GM20431 (cell line): Measurements from ENCODE around the gene SCN8A.

Experiments
- in situ Hi-C: fragments of 300-500 bp; cut with MseI, MboI; formaldehyde crosslinking; loops from one replicate; pipeline ENCODE4 v1.15.0; 2020; ENCODE audit warnings: low sequenced_read_pairs; ENCODE audit not compliant: unreplicated experiment

The SCN8A gene

DNA sequence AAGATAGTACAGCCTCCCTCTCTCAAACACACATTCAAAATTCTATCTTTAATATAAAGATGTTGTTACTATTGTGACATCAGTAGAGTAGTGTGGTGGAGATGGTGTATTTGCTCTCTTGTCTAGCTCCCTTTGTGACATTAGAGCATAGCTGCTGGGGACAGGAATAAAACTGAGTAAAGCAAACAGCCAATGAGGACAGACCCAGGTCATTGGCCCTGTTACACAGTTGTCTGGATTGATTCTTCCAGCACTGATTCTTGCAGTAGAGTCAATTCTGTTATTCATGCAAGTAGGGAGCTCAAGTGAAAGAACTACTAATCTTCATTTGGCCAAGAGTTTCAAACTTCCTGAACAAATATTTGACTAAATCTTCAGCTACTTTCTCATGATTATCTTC lies 72.4 kb downstream of the SCN8A start:
- in situ Hi-C loops: no loop called here

DNA sequence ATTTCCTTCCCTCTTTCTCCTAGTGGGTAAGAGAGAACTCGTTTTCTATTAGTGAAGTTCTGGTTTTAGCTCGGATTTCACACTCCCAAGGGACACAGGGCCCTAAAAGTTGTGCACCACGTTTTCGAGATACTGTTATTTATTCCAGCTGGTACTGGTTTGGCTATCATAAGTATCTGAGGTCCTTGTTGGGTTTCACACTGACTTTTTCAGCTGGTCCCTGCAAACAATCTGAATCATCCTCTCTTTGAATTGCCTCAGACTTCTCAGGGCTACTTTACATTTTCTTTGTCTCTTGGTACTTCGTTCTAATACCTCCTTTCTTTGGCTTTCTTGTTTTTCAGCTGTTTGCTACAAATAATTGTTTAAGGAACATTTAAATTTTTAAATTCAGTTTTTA lies 75.7 kb downstream of the SCN8A start:
- in situ Hi-C loops: no loop called here

DNA sequence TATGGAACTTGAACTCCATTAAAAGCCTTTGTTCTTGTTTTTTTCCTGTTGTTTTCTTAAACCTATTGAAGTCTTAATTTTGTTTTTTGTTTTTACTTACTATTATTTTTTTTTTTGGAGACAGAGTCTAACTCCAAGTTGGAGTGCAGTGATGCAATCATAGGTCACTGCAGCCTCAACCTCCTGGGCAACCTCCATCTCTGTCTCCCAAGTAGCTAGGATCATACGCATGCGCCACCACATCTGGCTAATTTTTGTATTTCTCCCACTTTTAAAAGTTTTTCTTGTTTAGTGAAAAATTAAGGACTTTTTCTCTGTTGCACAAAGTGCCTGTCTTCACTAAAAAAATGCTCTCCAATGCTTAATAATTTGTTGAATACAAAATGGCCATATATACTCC lies 76.2 kb downstream of the SCN8A start:
- in situ Hi-C loops: no loop called here

DNA sequence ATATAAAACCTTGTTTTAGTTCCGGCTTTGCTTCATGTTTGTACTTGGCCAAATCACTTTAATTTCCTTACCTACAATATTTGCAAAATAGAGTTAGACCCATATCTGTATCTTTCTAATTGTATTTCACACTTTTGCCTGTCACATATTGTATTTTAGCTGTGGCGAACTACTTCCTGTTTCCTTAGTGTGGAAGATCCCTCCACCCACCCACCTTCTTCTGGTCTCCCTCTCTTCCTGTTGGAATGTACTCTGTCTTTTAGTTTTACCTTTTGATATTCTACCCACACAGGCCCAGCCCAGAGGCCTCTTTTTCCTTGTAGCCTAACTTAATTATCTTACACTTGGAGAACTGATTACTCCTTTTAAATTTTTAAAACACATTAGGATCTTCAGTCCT lies 78.2 kb downstream of the SCN8A start:
- in situ Hi-C loops: no loop called here

DNA sequence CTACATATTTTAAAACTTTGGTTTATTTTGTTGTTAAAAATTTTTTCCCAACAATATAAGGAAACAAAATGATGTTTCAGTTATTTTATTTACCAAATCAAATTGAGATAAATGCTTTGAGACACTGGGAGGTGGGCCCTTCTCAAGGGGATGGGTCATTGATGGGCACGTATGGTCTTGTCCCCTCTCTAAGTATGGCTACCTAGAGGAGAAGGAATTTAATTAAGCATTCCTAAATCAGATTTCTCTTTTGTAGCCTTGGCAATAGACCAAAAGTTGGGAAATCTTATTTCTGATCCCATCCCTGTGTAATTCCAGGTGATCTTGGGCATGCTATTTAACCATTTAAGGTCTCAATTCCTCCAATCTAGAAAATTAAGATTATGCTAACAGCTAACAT lies 79.0 kb downstream of the SCN8A start:
- in situ Hi-C loops: no loop called here

DNA sequence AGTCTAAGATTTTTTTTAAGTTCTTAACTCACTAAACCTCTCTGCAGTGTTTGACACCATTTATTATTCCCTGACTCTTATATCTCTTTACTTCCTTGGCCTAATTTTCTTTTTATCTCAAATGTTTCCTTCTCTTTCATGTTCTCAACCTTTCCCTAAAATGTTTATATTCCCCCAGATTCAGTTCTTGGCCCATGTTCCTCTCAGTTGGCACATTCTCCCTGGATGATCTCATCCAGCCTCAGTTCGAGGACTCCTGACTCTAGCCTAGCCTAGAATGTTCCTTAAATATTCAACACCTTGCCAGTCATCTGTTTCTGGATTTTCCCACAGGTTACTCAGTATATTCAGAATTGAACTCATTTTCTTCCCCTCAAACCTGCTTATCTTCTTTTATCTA lies 81.3 kb downstream of the SCN8A start:
- in situ Hi-C loops: no loop called here

DNA sequence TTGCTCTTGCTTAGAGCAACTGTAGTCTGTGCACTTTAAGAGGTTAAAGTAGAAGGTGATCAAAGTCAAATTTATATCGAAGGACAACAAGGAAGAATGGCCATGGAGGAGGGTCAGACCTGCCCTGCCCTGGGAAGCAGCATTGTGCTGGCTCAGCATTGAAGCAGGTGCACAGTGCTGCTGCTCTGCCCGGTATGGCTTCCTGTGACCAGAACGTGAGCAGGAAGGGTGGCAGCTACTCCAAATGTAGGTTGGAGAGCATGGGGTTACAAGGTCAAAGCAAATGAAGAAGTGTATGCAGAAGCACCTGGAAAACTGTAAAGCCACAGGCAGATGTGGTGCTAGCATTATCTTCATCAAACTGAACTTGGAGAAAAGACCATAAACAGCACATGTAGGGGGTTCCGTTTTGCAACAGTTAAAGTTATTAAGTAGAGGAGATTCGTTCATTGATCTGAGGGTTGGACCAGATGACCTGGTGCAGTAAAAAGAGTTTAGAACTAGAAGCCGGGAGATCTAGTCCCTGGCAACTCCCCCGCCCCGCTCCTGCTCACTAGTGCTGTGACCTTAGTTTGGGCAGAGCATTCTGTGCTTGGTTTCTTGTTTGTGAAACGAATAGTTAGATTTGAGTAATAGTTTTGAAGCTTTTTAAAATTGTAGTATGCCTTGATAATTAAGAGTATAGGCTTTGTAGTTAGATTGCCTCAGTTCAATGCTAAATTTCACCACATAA lies 84.2 kb downstream of the SCN8A start:
- in situ Hi-C loops: no loop called here

DNA sequence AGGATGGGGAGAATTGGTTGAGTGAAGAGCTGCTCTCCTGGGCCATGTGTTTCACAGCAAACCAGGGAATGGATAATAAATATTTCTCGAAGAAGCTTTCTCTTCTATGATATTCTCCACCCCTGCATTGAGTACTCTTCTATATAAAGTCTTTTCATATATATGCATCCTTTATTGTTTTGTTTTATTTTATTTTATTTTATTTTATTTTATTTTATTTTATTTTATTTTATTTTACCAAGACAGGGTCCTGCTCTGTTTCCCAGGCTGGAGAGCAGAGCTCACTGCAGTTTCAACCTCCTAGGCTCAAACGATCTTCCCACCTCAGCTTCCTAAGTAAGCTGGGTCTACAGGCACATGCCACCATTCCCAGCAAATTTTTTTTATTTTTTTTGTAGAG lies 85.8 kb downstream of the SCN8A start:
- in situ Hi-C loops: no loop called here

DNA sequence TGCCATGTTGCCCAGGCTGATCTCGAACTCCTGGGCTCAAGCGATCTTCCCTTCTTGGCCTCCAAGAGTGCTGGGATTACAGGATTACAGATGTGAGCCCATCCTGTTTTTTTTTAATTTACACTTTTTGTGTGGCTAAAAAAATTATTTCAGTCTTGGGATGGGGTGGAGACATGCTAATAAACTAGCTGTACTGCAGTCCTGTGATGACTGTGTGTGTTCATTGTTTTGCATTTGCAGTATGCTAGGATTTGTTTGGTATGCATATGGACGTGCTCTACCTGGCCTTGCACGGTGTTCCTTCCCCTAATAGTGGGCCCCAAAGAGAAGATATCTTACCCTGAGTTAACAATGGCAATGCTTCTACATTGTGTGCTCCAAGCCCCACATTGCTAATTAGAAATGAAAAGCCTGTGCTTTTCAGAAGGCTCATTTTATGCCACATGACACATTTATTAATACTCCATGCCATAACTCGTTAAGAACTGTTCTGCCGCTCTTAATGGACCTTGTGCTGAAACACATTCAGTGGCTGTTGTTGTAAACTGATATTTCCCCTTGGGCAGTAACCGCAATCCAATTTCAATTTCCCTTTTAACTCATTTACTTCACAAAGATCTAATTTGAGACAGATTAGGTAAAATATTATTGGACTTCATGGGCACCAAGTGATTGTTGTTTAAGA lies 86.4 kb downstream of the SCN8A start:
- in situ Hi-C loops: no loop called here

DNA sequence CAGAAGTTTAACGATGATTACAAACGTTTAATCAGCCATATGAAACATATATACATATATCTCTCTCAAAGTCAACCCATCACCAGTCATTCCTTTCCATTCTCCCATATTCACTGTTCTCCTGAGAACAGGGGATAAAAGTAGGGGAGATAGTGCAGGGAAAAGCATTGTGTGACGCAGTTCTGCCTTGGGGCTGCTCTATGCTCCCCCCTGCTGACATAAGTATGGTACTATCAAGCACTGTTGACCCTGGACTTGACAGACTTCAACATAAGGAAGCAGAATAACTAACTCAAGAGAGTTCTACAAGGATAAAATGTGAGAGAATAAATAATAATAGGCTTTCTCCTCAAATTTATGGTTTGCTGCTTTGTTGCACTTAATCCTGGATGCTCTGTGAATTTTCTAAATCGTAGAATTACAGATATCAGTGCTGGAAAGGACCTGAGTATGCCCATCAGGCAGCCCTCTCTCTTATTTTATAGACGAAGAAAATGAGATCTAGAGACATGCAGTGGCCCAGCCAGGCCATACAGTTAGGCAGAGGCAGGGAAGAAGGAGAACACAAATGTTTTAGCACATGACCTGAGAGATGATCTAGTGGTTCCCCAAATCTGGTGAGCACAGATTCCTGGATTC lies 87.2 kb downstream of the SCN8A start:
- in situ Hi-C loops: no loop called here

DNA sequence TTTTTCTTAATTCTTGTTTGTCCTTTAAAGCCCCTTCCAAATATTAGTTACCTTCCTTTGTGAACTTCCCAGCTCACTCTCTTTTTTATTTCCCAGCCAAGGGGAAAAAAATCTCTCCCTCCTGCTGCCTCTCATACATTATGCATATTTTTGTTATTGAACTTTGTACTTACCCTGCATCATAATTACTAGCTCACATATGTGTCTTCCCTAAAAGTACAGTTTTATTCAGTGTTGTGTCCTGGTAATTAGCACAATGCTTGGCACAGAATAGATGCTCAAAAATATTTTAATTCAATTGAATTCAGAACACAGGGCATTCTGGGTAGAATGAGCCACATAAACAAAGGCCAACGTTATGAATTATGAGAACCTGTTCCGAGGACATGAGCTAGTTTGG lies 91.9 kb downstream of the SCN8A start:
- in situ Hi-C loops: no loop called here

DNA sequence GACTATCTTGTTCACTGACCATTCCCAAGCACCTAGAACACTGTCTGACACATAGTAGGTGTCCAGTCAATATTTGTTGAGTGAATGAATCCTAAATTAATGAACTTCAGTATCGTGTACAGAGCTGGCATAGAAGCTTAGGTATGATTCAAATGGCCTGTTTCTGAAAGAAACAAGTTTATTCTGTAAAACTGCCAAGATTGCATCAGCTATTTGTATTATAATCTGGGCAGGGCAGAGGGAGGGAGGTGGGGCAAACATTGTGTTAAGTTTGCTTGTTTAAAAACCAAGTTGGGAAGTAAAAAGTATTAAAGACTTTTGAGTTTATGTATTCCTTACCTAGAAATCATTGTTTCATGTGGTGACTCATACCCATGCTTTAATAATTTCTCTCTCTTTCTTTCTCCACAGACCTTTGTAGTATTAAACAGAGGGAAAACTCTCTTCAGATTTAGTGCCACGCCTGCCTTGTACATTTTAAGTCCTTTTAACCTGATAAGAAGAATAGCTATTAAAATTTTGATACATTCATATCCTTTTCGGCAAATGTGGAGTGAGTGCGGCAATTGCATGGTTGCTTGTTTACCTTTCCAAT lies 92.8 kb downstream of the SCN8A start:
- in situ Hi-C loops: no loop called here

DNA sequence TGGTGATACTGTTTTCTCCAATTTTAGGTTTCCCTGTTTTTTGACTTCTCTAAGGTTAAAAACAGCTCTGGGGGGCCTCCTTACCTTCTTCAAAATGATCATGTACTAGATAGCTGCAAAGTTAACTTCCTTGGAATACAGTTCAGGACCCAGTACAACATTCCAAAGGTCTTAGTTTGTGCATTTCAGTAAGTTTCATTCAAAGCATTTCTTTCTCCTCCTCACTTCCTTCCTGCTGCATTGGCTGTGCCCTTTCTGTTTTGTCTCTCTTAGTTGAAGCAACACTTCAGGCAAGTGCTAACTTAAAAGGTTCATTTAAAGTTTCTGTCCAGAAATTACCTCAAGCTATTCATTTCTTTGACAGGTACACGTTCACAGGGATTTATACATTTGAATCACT lies 95.7 kb downstream of the SCN8A start:
- in situ Hi-C loops: no loop called here

DNA sequence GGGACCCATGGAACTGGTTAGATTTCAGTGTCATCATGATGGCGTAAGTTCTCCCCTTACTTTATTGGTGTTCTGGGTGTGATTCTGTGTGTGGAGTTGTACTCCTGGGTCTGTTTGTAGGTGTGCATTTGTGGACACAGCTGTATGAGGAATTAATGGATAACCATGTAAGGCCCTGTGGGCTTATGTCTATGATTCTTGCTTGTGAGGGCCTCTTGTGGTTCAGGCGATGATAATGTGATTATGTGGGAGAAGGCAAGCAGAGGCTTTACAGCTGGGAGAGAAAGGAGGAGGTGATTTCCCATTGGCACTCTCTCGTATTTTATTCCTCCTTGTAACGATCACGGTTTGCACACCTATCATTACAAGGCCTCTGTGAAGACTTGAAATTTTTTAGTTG lies 96.1 kb downstream of the SCN8A start:
- in situ Hi-C loops: no loop called here

DNA sequence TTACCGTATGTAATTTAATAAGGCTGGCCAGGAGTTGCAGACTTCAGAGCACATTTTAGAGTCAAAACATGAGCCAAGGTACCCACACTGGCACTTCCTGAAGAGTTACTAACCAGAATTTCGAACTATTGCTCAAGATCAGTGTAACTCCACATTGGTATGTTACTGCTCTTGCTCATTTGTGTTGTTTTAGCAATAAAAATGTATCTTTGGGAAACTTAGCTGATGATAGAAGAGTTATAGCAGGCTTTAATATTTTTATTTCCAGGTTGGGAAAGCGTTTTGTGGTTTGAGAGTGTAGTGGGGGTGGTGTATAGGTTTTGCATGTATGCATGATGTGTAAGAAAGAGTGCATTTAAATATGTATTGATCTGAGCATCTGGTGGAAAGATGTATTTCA lies 96.6 kb downstream of the SCN8A start:
- in situ Hi-C loops: no loop called here

DNA sequence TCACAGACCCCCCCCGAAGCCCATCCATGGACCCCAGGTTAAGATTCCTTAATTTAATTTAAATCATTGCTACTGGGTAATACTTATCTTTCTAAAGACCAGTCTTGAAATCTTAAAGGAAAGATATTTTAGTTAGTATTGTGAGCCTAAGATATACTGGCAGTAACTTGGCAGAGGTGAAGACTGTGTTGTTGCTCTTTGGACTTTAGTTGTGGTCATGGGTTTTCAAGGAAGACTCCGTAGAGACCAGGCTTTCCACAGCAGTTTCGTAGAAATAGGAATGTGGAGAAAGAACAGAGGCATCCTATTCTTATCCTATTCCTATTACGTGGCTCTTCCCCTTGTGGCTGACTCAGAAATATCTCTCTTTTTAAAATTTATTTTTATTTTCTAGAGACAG lies 99.0 kb downstream of the SCN8A start:
- in situ Hi-C loops: no loop called here

DNA sequence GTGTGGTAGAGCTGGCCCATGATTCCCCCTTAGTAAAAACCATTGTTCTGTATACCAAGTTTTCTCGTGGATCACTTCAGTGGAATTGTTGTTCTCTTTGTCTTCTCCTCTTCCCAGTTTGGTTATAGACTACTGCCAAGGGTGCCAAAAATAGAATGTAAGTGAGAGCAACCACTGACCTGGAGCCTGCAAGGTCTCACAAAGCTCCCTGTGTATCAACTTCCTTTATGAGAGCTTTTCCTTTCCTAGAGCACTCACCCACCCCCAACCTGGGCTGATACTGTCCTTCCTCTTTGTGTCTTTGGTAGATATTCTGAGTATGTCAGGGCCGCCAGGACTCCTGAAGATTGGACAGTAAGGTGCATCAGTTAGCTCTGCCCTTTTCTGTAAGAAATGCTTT lies 101.0 kb downstream of the SCN8A start:
- in situ Hi-C loops: no loop called here

DNA sequence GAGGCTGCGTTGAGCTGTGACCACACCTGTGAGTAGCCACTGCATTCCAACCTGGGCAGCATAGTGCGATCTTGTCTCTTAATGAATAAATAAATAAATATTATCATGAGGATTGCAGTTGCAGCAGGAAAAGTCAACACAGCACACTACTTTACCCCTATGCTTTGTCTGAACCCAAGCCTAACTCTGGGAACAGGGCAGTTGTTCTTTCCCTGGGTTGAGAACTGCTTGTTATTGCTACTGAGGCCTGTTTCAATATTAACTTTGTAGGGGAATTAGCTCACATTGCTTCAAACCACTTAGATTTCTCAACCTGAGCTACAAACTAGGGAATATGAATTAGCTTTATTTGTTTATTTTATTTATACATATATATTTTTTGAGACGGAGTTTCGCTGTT lies 102.5 kb downstream of the SCN8A start:
- in situ Hi-C loops: no loop called here

DNA sequence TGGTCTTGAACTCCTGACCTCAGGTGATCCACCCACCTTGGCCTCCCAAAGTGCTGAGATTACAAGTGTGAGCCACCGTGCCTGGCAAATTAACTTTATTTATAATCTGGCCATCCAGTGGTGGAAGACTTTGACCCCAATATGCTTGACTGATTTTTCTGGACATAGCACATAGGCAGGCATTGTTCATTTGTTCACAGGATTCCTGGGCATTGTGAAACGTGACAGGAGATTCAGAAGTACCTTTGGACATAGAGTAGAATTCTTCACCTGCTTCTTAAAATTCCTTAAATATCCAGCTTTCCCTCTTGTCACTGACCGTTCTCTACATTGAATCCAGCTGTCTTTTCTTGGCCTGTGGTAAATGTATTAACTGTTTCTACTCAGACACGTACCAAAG lies 103.1 kb downstream of the SCN8A start:
- in situ Hi-C loops: no loop called here

DNA sequence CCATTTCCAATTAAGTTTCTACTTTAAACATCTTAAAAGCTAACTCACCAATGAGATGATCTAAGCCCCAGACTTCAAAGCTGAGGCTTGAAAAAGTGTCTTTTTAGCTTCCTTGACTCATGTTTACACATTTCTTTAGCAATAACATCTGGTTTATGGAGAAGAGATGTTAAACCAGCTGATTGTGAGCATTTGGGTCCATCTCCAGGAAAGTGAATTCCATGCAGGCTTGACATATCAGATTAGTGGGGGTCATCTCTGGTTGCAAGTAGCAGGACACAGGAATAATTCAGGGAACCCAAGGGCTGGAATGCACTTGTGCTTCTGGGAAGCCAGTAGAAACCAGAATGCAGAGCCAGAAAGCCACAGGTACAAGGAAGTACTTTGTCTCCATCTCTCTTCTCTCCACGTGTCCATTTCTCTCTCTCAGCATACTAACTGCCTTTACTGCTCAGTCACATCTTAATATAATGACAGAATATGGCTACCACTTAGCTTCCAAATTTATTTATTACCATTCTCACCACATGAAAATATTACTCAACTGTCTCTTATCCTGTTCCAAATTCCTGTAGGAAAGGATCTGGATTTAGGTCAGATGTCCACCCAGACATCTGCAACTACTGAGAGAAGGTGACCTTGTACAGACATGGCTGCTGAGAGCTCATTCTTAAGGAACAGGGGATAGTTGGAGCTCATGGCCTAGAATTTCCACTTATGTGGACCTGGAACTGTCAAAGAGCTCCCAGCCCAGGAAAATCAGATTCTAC lies 104.4 kb downstream of the SCN8A start:
- in situ Hi-C loops: no loop called here
